Smooth muscle cell (in vitro differentiated cells): ENCODE data around the gene CENPU. TPM values are rescaled to one million over a fixed set of nuclear protein-coding genes. Genes with fewer than 3 reads are reported as not detected.
"Not testable (repeated sequence)": the region's sequence is repeated elsewhere in the genome, so short reads cannot be mapped to it uniquely, and the experiment has no call there.

Source experiments
- DNase-seq: peaks from one replicate; lab custom pipeline; 2025; ENCODE audit not compliant: unreplicated experiment; lab: John Stamatoyannopoulos, UW
- H2AFZ ChIP-seq: fragments of 200-600 bp; sonication (generic); 2 replicates; pipeline ENCODE4 v1.6.0; 2016; ENCODE audit warnings: antibody characterized with exemption, low read depth, mild to moderate bottlenecking
- H3F3A ChIP-seq: fragments of 200-600 bp; sonication (generic); 2 replicates; pipeline ENCODE4 v1.6.0; 2017; ENCODE audit warnings: antibody characterized with exemption, low read depth
- H3K27ac ChIP-seq: fragments of 200-600 bp; sonication (generic); 2 replicates; pipeline ENCODE4 v1.5.1; 2016; ENCODE audit warnings: low read depth, mild to moderate bottlenecking
- H3K27me3 ChIP-seq: fragments of 200-600 bp; sonication (generic); 2 replicates; pipeline ENCODE4 v1.6.1; 2016; ENCODE audit warnings: low read depth, mild to moderate bottlenecking
- H3K36me3 ChIP-seq: fragments of 200-600 bp; sonication (generic); 2 replicates; pipeline ENCODE4 v1.5.1; 2016; ENCODE audit warnings: low read depth
- H3K4me1 ChIP-seq: fragments of 200-600 bp; sonication (generic); 2 replicates; pipeline ENCODE4 v1.5.1; 2016; ENCODE audit warnings: low read depth
- H3K4me2 ChIP-seq: fragments of 200-600 bp; sonication (generic); 2 replicates; pipeline ENCODE4 v1.6.0; 2016; ENCODE audit warnings: mild to moderate bottlenecking
- H3K4me3 ChIP-seq: fragments of 200-600 bp; sonication (generic); 2 replicates; pipeline ENCODE4 v1.5.1; 2016; ENCODE audit warnings: mild to moderate bottlenecking
- H3K79me2 ChIP-seq: fragments of 200-600 bp; sonication (generic); 2 replicates; pipeline ENCODE4 v1.6.0; 2016; ENCODE audit warnings: low read depth, mild to moderate bottlenecking
- H3K9ac ChIP-seq: fragments of 200-600 bp; sonication (generic); 2 replicates; pipeline ENCODE4 v1.6.0; 2016; ENCODE audit warnings: low read depth
- H3K9me3 ChIP-seq: fragments of 200-600 bp; sonication (generic); replicated peaks from 2 replicates; pipeline ENCODE4 v1.5.1; 2016; ENCODE audit warnings: low read depth
- H4K20me1 ChIP-seq: fragments of 200-600 bp; sonication (generic); 2 replicates; pipeline ENCODE4 v1.6.0; 2016; ENCODE audit warnings: low read depth
- WGBS: methylation state at CpG from one replicate; pipeline ENCODE4 v1.1.7; 2016; ENCODE audit warnings: low lambda C conversion rate; 5-methylcytosine and 5-hydroxymethylcytosine counted together
- polyA plus RNA-seq: library from polyadenylated mRNA; unstranded; fragments of >200 nt; fragmentation: Nextera tagmentation; extraction: Ambion mirVana; gene quantifications from 2 replicates; pipeline ENCODE4 v1.2.1, GENCODE V29; 2016
- total RNA-seq: library from RNA; depleted of rRNA; stranded (reverse); fragments of >200 nt; gene quantifications from 2 replicates; pipeline ENCODE4 v1.2.3, GENCODE V29; 2014
- TF ChIP-seq, protein P1 (sequence below): fragments of 200-600 bp; sonication (generic); IDR thresholded peaks from 2 replicates; pipeline ENCODE4 v1.5.1; 2017; ENCODE audit warnings: borderline replicate concordance, mild to moderate bottlenecking, antibody characterized with exemption; ENCODE audit not compliant: insufficient read depth, poor library complexity, severe bottlenecking

CENPU gene
- total and polyA plus RNA-seq, 2 experiments from 2014 or later: 12.2 to 18.4 TPM

DNA sequence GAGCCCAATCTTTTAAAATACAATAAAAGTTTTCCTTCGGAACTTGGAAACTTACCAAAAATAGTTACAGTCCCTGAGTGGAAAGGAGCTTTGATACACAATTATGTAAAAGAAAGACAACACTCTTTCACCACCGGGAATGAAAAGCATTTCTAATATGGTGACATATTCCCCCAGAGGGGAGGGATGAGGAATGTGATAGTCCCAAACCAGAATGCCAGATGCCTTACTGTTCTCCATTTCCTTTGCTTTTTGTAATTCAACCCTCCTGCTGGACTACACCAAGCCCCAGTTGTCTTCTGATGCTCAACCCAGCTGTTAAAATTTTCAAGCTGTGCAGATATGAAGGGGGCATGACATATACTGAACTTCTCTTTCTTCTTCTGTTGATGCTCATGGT, 80.2 kb downstream of the CENPU start:
- H3K79me2 ChIP-seq: no peaks in the 10 kb centered on the region
- H3K27ac ChIP-seq: no peak overlapping the region
- H3K9me3 ChIP-seq: no peaks in the 10 kb centered on the region
- H3K4me1 ChIP-seq: peaks cover 8% of the 10 kb centered on the region
- H4K20me1 ChIP-seq: no peaks in the 10 kb centered on the region
- DNase-seq: no peak
- TF ChIP-seq, protein P1, sequence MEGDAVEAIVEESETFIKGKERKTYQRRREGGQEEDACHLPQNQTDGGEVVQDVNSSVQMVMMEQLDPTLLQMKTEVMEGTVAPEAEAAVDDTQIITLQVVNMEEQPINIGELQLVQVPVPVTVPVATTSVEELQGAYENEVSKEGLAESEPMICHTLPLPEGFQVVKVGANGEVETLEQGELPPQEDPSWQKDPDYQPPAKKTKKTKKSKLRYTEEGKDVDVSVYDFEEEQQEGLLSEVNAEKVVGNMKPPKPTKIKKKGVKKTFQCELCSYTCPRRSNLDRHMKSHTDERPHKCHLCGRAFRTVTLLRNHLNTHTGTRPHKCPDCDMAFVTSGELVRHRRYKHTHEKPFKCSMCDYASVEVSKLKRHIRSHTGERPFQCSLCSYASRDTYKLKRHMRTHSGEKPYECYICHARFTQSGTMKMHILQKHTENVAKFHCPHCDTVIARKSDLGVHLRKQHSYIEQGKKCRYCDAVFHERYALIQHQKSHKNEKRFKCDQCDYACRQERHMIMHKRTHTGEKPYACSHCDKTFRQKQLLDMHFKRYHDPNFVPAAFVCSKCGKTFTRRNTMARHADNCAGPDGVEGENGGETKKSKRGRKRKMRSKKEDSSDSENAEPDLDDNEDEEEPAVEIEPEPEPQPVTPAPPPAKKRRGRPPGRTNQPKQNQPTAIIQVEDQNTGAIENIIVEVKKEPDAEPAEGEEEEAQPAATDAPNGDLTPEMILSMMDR: no peak
- no peak overlapping the region for H3K4me3 ChIP-seq
- peaks cover 6% of the 10 kb centered on the region for H3F3A ChIP-seq
- WGBS: 72% methylated on average over 2 of the region's 2 CpGs
- H2AFZ ChIP-seq: no peak overlapping the region
- H3K36me3 ChIP-seq: no peaks in the 10 kb centered on the region
- no peak overlapping the region for H3K9ac ChIP-seq
- H3K27me3 ChIP-seq: no peaks in the 10 kb centered on the region
- no peak overlapping the region for H3K4me2 ChIP-seq

DNA sequence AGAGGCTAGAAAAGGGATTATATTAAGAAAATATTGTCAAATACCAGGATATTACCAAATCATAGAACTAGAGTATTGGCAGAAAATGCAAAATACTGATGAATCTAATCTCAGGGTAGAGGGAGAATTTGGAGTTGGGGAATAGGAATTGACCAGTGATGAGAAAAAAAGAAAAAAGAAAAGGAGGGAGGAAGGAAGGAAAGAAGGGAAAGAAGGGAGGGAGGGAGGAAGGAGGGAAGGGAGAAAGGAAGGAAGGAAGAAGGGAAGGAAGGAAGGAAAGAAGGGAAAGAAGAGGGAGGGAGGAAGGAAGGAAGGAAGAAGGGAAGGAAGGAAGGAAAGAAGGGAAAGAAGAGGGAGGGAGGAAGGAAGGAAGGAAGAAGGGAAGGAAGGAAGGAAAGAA, 81.2 kb downstream of the CENPU start:
- H3K9me3 ChIP-seq, H4K20me1 ChIP-seq, H3K36me3 ChIP-seq, DNase-seq, H3K4me2 ChIP-seq, H3K4me3 ChIP-seq, H3K79me2 ChIP-seq, H3K27ac ChIP-seq, H3K27me3 ChIP-seq, H3F3A ChIP-seq, H2AFZ ChIP-seq, H3K9ac ChIP-seq: not testable (repeated sequence)
- H3K4me1 ChIP-seq: peaks cover 12% of the 10 kb centered on the region

DNA sequence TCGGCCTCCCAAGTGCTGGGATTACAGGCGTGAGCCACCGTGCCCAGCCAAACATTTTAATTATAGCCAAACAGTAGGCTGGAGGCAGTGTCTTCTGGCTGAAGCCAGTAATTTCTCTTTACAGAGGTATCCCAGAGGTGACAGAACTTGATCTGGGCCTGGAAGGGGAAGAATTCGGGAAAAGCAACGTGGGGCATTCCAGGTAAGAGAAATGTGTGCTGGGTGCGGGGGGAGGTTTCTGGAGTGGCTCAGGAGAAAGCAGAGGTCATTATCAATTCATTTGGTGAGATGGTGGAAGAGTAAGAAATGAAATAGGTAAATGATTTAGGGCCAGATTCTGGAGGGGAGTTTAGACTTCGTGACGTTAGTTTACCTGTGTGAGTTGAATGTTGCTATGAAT, 82.0 kb downstream of the CENPU start:
- peaks cover 8% of the 10 kb centered on the region for H3K79me2 ChIP-seq

DNA sequence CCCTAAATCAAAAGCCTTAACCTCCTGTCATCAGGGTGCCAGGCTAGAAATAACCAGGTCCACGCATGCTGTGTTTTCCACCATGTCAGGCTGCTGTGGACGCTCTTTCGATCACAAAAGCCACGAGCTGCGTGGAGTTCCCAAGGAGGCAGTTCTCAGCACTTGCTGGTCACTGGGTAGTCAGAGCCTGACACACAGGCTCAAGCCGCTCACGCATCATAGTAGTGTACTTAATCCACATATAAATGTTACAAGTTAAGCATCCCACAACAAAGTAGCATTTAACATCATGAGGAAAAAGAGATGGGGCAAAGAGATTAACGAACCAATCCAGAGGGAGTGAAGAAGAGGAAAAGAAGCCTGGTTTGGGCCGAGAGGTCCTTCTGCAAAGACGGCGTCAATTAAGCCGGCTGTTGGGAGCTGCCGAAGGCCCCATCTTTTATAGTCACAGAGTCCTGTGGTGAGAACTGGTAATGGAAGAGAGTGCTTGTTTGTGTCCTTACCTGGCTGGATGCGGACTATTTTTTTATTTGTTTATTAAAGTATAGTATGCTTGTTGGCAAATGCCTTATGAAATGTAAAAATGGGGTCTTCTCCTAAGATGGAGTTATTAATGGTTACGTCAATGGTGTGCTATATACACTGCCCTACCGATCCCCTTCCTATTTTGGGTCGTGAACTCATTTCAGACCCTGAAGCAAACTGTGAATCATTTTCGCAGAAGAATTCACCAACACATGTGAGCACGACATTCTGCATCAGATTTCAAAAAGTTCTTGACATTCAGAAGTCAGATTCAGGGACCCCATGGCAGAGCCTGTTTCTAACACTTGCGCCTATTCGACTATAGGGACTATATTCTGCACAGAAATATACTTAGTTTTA, 83.7 kb downstream of the CENPU start:
- peak overlapping the region; percentile 66 for H3K27ac ChIP-seq
- H3K27me3 ChIP-seq: no peaks in the 10 kb centered on the region
- peak overlapping the region; percentile 98 for H3K4me3 ChIP-seq
- H2AFZ ChIP-seq: peak overlapping the region; percentile 90
- H3K9ac ChIP-seq: peak overlapping the region; percentile 78
- no peaks in the 10 kb centered on the region for H3K9me3 ChIP-seq
- H3K79me2 ChIP-seq: peaks cover 25% of the 10 kb centered on the region
- peaks cover 32% of the 10 kb centered on the region for H4K20me1 ChIP-seq
- no peaks in the 10 kb centered on the region for H3K36me3 ChIP-seq
- peak; percentile 38 for DNase-seq
- TF ChIP-seq, protein P1: no peak
- 48% methylated on average over 21 of the region's 21 CpGs for WGBS
- H3K4me2 ChIP-seq: peak overlapping the region; percentile 94
- peaks cover 22% of the 10 kb centered on the region for H3K4me1 ChIP-seq
- H3F3A ChIP-seq: peaks cover 14% of the 10 kb centered on the region

More for the DNA sequence above, 82.0 kb downstream of the CENPU start:
- Histone ChIP-seq H2AFZ (no peak overlapping the region), H3K9ac (no peak overlapping the region), H3K27ac (no peak overlapping the region), H3K36me3 (no peaks in the 10 kb centered on the region), H3K4me1 (peaks cover 20% of the 10 kb centered on the region), H3K4me3 (no peak overlapping the region), H3K4me2 (no peak overlapping the region), H4K20me1 (peaks cover 15% of the 10 kb centered on the region), H3K27me3 (no peaks in the 10 kb centered on the region), H3F3A (peaks cover 14% of the 10 kb centered on the region), H3K9me3 (no peaks in the 10 kb centered on the region)
- 90% methylated on average over 8 of the region's 8 CpGs for WGBS
- no peak for DNase-seq
- TF ChIP-seq, protein P1: no peak
